Cortex of kidney (tissue), 1 donor: Measurements from ENCODE around the gene IFI35.
"Not testable (repeated sequence)": the region's sequence is repeated elsewhere in the genome, so short reads cannot be mapped to it uniquely, and the experiment has no call there.

Experiments used
- DNase-seq: peaks from one replicate; lab custom pipeline; 2025; lab: John Stamatoyannopoulos, UW

The IFI35 gene

GRCh38 chr17:42997984-42998938 is 8.3 kb upstream of the IFI35 start, which contains the start of gene RPL27:
Gene RPL27 (plus strand): TSS chr17:42998419. CDS start chr17:42998751, 332 bp downstream.
- DNase-seq: no peak

DNA sequence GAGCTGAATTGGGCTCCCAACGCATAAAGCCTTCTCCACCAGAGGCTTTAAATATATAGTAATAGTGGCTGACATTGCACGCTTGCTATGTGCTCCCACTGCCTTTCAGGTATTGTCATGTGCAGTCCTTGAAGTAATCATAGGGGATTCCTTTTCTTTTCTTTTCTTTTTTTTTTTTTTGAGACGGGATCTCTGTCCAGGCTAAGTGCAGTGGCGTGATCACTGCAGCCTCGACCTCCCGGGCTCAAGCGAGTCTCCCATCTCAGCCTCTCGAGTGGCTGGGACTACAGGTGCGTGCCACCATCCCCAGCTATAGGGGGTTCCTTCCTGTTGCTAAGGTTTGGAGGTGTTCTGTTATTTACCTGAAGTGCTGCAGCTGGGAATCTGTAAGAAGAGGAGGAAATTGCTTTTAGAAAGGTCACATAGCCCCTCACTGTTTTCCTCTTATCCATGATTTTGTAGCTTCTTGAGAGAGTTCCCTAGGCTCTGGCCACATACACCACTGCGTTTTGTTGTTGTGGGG is 7.5 kb upstream of the IFI35 start:
- DNase-seq: no peak

- DNase-seq: not testable (repeated sequence)
These were observed 5.7 kb upstream of the IFI35 start for GRCh38 chr17:43000894-43001293.

DNA sequence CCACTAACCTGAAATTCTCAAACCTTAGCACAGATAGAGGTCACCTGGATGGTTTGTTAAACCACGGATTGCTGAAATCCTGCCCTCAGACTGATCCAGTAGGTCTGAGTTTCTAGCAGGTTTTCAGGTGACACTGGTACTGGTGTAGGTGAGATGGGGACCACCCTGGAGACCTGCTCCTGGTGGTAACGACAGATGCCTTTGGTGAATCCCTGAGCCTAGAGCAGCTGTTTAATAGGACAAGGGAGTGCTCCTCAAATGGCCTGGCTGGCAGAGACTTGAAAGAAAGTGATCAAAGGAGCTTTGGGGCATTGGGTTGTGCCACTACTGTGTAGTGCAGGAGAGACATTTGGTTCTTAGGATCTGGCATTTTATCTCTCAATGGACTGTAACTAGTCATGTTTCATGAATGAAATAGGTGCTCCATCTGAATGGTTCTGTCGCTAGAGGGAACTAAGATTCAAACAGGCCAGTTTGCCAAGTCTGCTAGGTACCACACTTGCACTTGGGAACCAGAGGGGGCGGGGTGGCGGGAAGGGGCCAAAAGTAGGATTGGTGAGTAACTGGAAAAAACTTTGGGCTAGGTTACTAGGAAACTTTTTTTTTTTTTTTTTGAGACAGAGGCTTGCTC is 2.9 kb upstream of the IFI35 start:
- DNase-seq: no peak

DNA sequence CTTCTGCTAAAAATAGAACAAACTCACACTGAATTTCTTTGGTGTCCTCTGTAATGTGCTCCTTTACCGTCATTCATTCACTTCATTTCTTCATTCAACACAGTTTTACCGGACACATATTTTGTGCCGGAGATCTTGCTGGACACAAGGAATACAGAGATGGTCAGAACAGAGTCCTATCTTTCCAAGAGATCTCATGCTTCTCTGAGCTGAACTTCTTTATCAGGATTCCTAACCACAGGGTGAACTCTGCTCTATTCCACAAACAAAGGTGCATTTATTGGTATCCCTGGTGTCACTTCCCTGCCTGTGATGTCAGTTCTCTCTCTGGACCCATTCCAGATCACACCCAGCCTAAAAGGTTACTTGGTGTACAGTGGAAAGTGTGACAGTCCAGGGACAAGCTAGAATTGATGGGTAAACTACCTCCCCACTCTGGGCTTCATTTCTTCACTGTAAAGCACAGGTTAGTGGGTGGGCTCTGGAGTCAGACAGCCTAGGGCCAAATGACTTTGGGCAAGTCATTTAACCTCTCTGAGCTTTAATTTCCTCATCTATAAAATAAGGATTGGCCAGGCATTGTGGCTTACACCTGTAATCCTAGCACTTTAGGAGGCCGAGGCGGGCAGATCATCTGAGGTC is 4.2 kb downstream of the IFI35 start:
- no peak for DNase-seq

DNA sequence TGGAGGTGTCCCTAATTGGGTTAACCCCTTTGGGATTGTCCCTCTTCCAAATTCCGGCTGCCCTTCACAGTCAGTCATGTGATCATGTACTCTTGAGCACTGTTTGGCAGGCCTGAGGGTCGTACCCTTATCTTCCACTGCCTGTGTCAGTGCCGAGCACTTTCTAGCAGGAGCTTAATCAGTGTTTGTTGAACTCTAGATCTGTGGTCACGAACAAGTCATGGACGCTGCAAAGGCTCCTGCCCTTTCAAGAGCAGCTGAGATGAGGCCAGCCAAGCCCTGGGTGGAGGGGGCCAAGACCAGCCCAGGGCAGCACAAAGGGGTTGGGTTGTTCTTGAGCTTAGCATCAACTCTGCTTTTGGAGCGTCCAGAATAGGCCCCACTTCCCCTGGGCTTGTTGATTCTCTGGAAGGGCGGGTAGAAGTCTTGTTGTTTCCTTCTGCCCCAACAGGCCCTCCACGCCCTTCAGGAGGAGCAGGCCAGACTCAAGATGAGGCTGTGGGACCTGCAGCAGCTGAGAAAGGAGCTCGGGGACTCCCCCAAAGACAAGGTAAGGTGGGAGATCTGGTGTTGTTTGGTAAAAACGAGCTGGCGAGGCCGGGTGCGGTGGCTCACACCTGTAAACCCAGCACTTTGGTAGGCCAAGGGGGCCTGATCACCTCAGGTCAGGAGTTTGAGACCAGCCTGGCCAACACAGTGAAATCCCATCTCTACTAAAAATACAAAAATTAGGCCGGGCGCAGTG is 5.3 kb downstream of the IFI35 start:
- no peak for DNase-seq

DNA sequence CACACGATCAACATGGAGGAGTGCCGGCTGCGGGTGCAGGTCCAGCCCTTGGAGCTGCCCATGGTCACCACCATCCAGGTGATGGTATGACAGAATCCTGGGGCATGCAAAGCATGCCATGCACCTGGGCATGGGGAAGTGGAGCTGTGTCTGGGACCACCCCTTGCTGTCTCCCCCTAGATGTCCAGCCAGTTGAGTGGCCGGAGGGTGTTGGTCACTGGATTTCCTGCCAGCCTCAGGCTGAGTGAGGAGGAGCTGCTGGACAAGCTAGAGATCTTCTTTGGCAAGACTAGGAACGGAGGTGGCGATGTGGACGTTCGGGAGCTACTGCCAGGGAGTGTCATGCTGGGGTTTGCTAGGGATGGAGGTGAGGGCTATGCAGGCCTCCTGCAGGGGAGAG is 6.7 kb downstream of the IFI35 start:
- no peak for DNase-seq

DNA sequence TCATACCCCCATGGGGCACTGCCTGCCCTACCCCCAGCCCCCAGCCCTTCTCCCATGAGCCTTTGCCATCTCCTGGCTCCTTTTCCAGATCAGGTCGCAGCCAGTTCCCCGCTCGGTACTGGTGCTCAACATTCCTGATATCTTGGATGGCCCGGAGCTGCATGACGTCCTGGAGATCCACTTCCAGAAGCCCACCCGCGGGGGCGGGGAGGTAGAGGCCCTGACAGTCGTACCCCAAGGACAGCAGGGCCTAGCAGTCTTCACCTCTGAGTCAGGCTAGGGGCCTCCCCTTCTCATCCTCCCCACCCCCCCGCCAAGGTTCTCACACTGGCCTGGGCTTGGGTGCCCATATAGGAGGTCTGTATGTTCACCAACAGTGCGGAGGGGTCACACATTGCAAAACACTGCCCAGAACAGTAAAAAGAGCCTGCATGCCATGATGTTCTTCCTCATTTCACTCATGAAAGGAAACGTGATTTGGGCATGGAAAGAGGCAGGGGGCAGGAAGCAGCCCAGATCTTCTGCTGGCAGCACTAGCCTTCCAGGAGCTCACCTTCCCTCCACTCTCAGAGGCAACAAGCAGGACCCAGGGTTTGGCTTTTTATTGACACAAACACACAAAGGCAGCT is 7.5 kb downstream of the IFI35 start:
- DNase-seq: no peak

DNA sequence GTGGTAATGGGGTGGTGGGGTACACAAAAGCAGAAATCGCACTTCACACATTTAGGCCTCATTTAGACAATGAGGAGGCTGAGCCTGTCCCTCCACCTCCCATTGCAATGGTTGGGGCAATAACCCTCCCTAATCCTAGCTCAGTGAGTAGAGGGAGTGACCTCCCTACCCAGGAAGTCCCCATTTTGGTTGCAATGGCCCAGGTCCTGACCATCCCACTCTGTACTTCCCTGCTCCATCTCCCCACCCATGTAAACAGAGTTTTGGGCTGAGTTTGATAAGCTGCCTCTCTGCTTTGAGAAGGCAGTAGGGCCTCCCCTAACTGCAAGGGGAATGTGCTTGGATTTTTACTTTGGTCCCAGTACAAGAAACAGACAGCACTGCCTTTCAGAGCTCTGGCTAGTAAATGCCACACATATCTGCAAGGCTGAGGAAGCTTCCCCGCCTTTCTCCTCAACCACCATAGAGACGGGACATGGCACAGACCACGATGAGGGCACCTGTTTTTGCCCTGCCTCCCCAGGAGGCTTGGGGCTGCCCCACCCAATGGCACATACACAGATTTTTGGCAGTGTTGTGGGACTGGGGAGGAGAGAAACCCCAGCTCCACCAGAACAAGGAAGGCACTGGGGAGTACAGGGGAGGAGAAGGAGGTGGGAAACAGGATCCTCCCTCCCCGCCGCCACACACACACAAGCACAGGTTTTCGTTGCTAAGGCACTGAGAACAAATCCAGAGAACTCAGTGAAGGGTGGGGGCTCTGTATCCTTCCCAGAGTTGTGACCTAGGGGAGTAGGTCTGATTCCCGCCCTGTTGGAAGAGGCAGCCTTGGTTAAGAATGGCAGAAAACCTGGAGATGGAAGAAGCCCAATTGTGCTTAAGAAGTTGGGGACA is 8.3 kb downstream of the IFI35 start:
- DNase-seq: no peak

DNA sequence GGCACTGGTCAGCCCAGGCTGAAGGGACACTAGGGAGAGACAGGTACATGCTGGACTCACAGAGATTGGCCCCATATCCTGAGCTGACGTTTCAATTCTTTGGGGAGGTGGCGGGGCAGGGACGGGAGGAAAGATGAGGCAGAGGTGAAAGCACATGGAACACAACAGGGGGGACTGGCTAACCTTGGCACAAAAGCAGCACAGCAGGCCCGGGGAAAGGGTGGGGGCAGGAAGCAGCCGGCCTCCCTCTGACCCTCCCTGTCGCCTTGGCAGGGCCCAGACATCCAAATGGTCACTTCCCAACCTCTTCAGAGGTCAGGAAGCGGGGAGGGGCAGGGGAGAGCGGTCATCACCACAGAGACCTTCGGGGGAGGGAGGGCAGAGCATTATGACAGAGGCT is 9.0 kb downstream of the IFI35 start:
- DNase-seq: no peak

- no peak for DNase-seq
These were observed 9.6 kb downstream of the IFI35 start for GRCh38 chr17:43016216-43016615.

DNA sequence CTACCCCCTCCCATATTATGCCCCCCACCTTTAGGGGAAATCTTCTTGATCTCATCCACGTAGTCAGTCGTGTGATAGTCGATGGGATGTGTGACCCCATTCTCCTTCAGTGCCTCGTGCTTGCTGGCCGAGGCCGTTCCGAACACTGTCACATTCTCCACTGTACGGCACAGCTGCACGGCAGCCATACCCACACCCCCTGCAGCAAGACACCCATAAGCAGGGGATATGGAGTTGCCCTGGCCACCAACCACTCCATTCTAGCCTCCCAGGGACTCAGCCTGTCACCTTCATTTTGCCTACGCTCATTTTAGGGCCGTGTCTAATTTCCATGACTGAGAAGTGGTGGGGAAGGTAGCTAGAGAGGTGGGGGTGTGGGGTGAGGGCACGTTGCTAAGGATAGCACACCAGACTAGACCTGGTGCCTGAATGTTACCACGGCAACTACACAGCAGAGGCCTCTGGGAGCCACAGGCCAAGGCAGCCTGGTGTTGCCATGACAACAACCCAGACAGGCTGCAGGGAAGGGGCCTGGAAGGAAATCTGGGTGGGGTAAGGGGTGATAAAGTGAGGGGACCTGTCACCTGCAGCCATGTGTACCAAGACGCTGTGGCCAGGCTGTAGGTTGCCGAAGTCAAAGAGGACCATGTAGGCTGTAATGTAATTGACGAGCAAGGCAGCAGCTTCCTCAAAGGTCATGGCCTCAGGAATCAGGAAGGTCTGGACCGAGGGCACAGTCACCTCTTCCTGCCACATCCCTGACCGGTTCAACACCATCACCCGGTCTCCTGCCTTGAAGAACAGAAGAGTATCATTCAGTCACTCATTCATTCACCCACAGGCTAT is 11.6 kb downstream of the IFI35 start:
- DNase-seq: no peak

DNA sequence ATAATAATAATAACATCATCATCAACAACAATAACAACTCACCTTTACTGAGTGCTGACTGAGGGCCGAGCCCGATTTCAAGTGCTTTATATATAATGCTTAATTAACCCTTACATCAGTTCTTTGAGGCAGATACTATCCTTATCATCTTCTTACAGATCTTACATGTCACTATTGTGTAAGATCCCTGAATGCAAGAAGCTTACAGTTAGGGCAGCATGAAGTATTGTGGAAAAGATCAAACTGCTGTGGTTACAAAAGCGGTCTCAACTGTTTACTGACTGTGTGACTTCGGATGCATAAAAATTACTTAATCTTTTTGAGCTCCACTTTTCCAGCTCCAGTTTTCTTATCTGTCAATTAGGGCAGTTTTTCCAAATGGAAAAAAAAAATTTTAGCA is 12.3 kb downstream of the IFI35 start:
- no peak for DNase-seq

- DNase-seq: no peak
These were observed 12.8 kb downstream of the IFI35 start for GRCh38 chr17:43019418-43019817.

DNA sequence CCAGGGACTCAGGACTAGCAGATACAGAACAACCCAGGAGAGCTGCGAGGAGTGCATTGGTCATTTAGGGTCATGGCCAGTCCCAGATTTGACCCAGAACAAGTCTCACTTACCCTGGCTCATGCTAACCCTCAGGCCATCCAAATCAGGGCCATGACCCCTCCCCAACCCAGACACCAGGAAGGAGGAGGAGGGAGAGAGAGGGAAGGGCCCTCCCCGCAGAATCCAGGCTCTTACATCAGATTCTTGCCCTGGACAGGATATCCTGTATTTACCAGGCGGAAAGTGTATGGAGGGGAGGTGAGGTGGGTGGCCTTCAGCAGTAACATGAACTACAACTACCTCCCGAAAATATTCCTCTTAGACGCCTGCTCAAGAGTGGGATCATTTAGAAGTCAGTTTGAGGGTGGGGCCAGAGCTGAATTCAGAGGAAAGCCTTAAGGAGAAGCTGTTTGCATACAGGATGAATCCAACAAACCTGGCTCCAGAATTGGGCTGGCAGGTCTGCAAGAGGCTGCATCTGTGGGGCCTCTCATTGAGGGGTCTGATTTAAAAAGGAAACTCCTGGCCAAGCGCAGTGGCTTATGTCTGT is 13.5 kb downstream of the IFI35 start:
- no peak for DNase-seq

DNA sequence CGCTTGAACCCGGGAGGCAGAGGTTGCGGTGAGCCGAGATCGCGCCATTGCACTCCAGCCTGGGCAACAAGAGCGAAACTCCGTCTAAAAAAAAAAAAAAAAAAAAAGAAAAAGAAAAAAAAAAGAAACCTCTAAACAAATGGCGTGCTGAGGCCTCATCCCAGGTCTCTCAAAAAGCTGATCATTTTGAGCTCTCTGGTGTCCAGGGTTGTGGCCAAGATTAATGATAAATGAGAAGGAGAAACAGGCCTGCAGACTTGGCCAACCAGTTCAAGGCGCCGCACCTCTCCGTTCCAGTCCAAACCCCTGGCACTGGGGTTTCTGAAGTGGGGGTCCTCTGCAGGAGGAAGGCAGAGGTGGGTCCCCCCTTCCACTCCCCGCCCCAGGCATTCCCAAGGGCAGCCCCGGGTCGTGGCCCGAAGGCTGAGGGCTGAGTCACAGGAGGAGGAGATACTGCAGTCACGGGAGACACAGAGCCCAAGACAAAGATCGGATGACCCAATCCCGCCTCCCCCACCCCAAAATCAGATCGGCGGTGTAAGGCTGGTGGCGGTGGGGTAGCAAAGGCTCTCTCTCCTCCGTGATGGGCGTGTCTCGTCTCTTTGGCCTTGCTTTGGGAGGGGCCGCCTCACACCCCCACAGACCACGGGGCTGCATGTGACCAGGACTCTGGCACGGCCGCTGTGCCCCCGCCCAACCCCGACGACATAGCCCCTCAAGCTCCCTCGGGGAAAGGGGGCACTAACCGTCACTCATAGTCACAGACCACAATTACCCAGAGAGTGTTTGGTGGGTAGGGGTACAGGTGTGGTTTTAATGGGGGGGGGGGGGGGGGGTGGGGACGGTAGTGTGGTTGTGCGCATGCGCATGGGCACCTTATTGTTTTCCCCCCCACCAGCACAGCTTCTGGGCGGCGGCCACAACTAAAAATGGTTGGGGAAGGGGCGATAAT is 14.5 kb downstream of the IFI35 start:
- DNase-seq: no peak

GRCh38 chr17:43021741-43022512 is 15.3 kb downstream of the IFI35 start, which contains the start of gene VAT1:
Gene VAT1 (minus strand): TSS chr17:43022385. CDS start chr17:43022322, 63 bp downstream.
- DNase-seq: no peak
